HepG2 (cell line): ENCODE results near the gene VGLL4. TPM values are rescaled to one million over a fixed set of nuclear protein-coding genes. Genes with fewer than 3 reads are reported as not detected.

Experiments
- ATAC-seq: fragments of 200-7000 bp; cut with Tn5 transposase; 3 replicates; pipeline ENCODE4 v1.9.1; 2020; ENCODE audit warnings: mild to moderate bottlenecking, moderate library complexity
- BruUV-seq: library from RNA; stranded (reverse); fragments of 400-500 nt; replicated peaks from 2 replicates; lab custom pipeline; 2021; lab: Mats Ljungman, UMichigan
- CTCF ChIA-PET: fragments of 300-600 bp; formaldehyde crosslinking; extraction: SDS; loops from one replicate; lab custom pipeline; 2021; ENCODE audit warnings: low total read pairs, inconsistent platforms, low intra/inter-chr PET ratio; lab: Yijun Ruan, JAX
- POLR2A ChIA-PET: fragments of 350-600 bp; sonication (Branson Sonifier 250); formaldehyde crosslinking; loops from one replicate; lab custom pipeline; 2020; ENCODE audit warnings: antibody characterized with exemption, inconsistent platforms; lab: Yijun Ruan, JAX
- DNase-seq: peaks from one replicate; pipeline ENCODE4 v3.0.0-alpha.2; 2015; ENCODE audit warnings: low spot score
- FAIRE-seq: peaks from 3 replicates; lab custom pipeline; 2011; peaks lifted over from hg19 to GRCh38; lab: Jason Lieb, UNC
- H2AFZ ChIP-seq: one replicate; pipeline ENCODE4 v1.6.1; 2011; ENCODE audit warnings: low read length, inconsistent platforms
- H3K27ac ChIP-seq: fragments of 300-600 bp; 3 replicates; pipeline ENCODE4 v1.8.0; 2011; ENCODE audit warnings: mixed run types, mild to moderate bottlenecking, mixed read lengths, low read length, inconsistent platforms; ENCODE audit not compliant: insufficient read depth; ENCODE audit errors: extremely low read length
- H3K27me3 ChIP-seq, 2 experiments: fragments of 200-600 bp in 1 of 2; 2 replicates in 1 of 2; 3 replicates in 1 of 2; pipeline versions ENCODE4 v1.6.0 to v1.8.0; 2011; ENCODE audit warnings: low read length in 2 of 2, mild to moderate bottlenecking in 2 of 2, moderate library complexity in 2 of 2, inconsistent platforms in 1 of 2; ENCODE audit not compliant: insufficient read depth in 2 of 2, control insufficient read depth in 1 of 2
- H3K36me3 ChIP-seq, 2 experiments: fragments of 200-600 bp in 1 of 2; replicated peaks in 1 of 2; 2 replicates in 1 of 2; 3 replicates in 1 of 2; pipeline versions ENCODE4 v1.5.1 to v1.8.0; 2011; ENCODE audit warnings: low read length in 2 of 2, inconsistent platforms in 1 of 2; ENCODE audit not compliant: insufficient read depth in 2 of 2, control insufficient read depth in 1 of 2
- H3K4me1 ChIP-seq: 2 replicates; pipeline ENCODE4 v1.5.1; 2012; ENCODE audit warnings: low read length, inconsistent platforms; ENCODE audit not compliant: insufficient read depth
- H3K4me2 ChIP-seq: 2 replicates; pipeline ENCODE4 v1.6.0; 2011; ENCODE audit warnings: low read depth, low read length, inconsistent platforms
- H3K4me3 ChIP-seq, 3 experiments: fragments of 200-600 bp in 1 of 3; sonication (generic), shearing (Covaris generic) in 1 of 3; replicated peaks in 1 of 3; 2 replicates each; pipeline ENCODE4 v1.5.1; 2011 to 2016; ENCODE audit warnings: low read length in 3 of 3, inconsistent platforms in 2 of 3, low read depth in 2 of 3, mild to moderate bottlenecking in 2 of 3, control low read depth in 1 of 3, mixed read lengths in 1 of 3; ENCODE audit not compliant: insufficient read depth in 1 of 3
- H3K79me2 ChIP-seq: one replicate; pipeline ENCODE4 v1.6.1; 2011; ENCODE audit warnings: low read length, inconsistent platforms; ENCODE audit not compliant: insufficient read depth
- H3K9ac ChIP-seq: 2 replicates; pipeline ENCODE4 v1.6.0; 2011; ENCODE audit warnings: mild to moderate bottlenecking, low read depth, low read length, inconsistent platforms; ENCODE audit not compliant: insufficient read depth
- H3K9me3 ChIP-seq: 2 replicates; pipeline ENCODE4 v1.5.1; 2012; ENCODE audit warnings: mild to moderate bottlenecking, low read length
- H4K20me1 ChIP-seq: 2 replicates; pipeline ENCODE4 v1.6.0; 2011; ENCODE audit warnings: inconsistent platforms, mild to moderate bottlenecking, low read length, moderate library complexity; ENCODE audit not compliant: insufficient read depth
- THAP9 ChIP-seq: sonication (generic); formaldehyde crosslinking; IDR thresholded peaks from 2 replicates; pipeline ENCODE4; 2020; ENCODE audit warnings: missing genetic modification reagents, mild to moderate bottlenecking, borderline replicate concordance
- ZNF674 ChIP-seq: sonication (generic); formaldehyde crosslinking; IDR thresholded peaks from 2 replicates; pipeline ENCODE4 v1.5.0; 2020; ENCODE audit warnings: low read depth, mild to moderate bottlenecking, missing genetic modification reagents
- WGBS: methylation state at CpG from one replicate; pipeline ENCODE4 v1.1.6; 2017; ENCODE audit warnings: low lambda C conversion rate; 5-methylcytosine and 5-hydroxymethylcytosine counted together
- in situ Hi-C: cut with HindIII; loops from 2 replicates; pipeline ENCODE4 v1.10.0; 2017; ENCODE audit warnings: low pct_unique_long_range_greater_than_20kb; ENCODE audit not compliant: extremely low pct_ligation_motif_present
- intact Hi-C: fragments of 100-400 bp; cut with micrococcal nuclease; formaldehyde crosslinking; loops from one replicate; pipeline ENCODE4 v1.10.0; 2022; ENCODE audit not compliant: unreplicated experiment
- polyA plus RNA-seq, 8 experiments: library from polyadenylated mRNA; depleted of rRNA in 3 of 8; stranded (reverse) in 7 of 8; unstranded in 1 of 8; fragments of >200 nt; fragmentation: Illumina TruSeq in 4 of 8; extraction: Trizol in 4 of 8; gene quantifications; 2 replicates each; pipeline versions ENCODE4 v1.2.1 to v1.2.3, GENCODE V29; 2011 to 2016; ENCODE audit warnings: low read depth in 4 of 8, missing spikeins in 1 of 8, mixed read lengths in 1 of 8; ENCODE audit not compliant: insufficient read depth in 1 of 8
- total RNA-seq, 5 experiments: library from RNA; depleted of rRNA; stranded (reverse); fragments of >200 nt; fragmentation: Illumina TruSeq; extraction: Trizol; gene quantifications; 2 replicates each; pipeline ENCODE4 v1.2.3, GENCODE V29; 2016; ENCODE audit warnings: low read depth in 1 of 5

VGLL4 gene
- total and polyA plus RNA-seq, 2 of the 13 experiments (the other 11 are each of a cell fraction or from before 2014, with no cell fraction given): 23.2 to 39.0 TPM

- no peak for DNase-seq
- CTCF ChIA-PET: interaction anchor here (1.6 kb wide), 1 partner anchor 158 kb away, joined by 6 read pairs; no protein-coding TSS in a partner anchor
- peak; percentile 7; the same call in 2 of the 3 replicates for ATAC-seq
These were observed 106.6 kb downstream of the VGLL4 start for GRCh38 chr3:11536936-11537612.

More at GRCh38 chr3:11536936-11537612, 106.6 kb downstream of the VGLL4 start:
- Histone ChIP-seq H2AFZ (no peak overlapping the region), H3K4me3 (peak overlapping the region; percentile 8 to 70 (median 13); a peak in 4 of 6 replicates), H3K36me3 (no peaks in the 10 kb centered on the region), H3K9me3 (no peaks in the 10 kb centered on the region), H3K9ac (no peak overlapping the region), H3K27ac (no peak overlapping the region), H3K4me2 (peak overlapping the region; percentile 86), H3K79me2 (no peaks in the 10 kb centered on the region), H3K4me1 (peaks cover 16% of the 10 kb centered on the region), H3K27me3 (no peaks in the 10 kb centered on the region), H4K20me1 (no peaks in the 10 kb centered on the region)
- in situ Hi-C loops: loop anchor here (5.0 kb wide), 1 partner anchor 155 kb away; no protein-coding TSS in a partner anchor
- 68% methylated on average over 12 of the region's 12 CpGs for WGBS
- FAIRE-seq: no peak
- 0 out of 2 replicates have a peak, but pooled peaks have one; percentile 2 for TF ChIP-seq THAP9
- no peak for TF ChIP-seq ZNF674
- intact Hi-C loops: loop anchor here (1.0 kb wide), 2 partner anchors 115 to 158 kb away; no protein-coding TSS in a partner anchor
- POLR2A ChIA-PET: interaction anchor here (1.3 kb wide), 1 partner anchor 28 kb away, joined by 4 read pairs; no protein-coding TSS in a partner anchor
- no TSS peak for BruUV-seq
